ENCODE measurements around the gene CRHR2. TPM values are rescaled to one million over a fixed set of nuclear protein-coding genes. Genes with fewer than 3 reads are reported as not detected.

Gene CRHR2
- total RNA-seq, 1 experiment from 2014 or later: not detected

DNA sequence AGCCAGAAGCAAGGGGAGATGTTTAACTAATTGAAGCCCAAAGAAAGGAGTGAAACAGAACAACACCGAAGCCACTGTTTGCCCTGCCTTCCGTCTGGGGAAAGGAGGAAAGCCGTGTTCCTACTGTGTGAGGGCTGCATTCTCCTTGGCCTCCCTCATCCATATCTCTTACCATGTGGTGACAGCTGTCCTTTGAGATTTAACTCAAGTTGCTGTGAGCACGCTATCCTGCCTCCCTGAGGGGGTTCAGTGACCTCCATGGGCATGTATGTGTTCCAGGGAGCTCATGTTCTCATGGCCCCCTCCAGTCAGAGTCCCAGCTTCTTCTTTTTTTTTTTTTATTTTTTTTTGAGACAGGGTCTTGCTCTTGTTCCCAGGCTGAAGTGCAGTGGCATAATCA is 26.2 kb upstream of the CRHR2 start:
- in situ Hi-C loops (cut with HindIII; ENCODE audit: low pct_unique_long_range_greater_than_20kb, low sequenced_read_pairs): no loop called here
- DNase-seq (ENCODE audit: low read depth): no peak

DNA sequence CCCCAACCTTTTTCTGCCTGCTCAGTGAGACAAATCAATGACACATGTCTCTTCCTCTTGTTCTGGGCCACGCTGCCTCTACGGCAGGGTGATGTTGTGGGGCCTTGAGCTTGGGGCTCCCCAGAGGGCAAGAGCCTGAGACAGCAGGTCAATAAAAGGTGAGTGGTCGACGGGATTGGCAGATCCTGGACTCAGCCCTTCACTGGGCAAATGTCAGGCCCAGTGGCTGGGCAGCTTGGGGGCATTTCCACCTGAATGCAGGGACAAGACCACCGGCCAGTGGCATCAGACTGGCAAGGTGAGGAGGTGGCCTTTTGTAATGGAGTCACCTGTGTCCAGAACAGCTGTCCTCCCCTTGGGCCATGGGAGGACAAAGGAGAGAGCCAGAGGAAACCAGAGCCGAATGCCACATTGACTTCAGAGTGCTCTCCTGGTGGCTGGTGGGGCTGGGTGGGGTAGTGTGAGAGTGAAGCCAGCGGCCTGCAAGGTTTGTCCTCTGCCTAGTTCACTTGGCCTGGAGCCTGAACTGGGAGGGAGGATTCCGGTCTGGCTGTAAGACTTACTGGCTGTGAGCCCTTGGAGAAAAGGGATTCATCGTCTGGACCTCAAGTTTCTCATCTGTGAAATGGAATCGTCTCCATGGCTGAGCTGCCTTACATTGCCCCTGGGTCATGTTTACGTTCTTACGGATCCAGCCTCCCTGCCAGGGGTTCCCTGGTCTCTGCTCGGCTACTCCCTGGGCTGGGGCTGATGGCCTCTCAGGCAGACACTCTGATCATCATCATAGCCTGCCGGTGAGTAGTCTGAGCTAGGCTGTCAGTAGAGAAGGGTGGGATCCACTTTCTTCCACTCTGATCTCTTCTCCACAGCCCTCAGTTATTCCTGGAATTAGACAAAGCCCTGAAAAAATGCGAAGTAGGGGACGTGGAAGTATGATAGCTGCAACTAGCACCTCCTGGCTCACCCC is 25.4 kb upstream of the CRHR2 start:
- DNase-seq (ENCODE audit: low read depth): no peak
- in situ Hi-C loops (cut with HindIII; ENCODE audit: low pct_unique_long_range_greater_than_20kb, low sequenced_read_pairs): no loop called here

DNA sequence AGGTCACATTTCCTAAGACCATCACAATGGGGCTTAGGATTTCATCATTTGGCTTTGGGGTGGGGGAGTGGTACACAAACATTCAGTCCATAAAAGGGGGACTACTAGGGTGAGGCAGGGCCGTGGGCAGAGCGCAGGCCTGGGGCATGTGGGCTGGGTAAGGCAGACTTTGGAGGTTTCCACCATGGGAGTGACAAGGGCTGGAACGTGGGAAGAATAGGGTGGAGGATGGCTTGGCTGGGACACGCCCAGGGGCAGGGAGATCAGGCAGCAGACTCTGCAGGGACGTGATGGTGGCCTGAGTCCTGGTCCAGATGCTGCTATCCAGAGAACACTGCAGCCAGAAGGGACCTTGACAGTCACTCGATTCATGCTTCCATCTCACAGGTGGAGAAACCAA is 24.7 kb upstream of the CRHR2 start:
- no peak for DNase-seq (ENCODE audit: low read depth)
- in situ Hi-C loops (cut with HindIII; ENCODE audit: low pct_unique_long_range_greater_than_20kb, low sequenced_read_pairs): no loop called here

DNA sequence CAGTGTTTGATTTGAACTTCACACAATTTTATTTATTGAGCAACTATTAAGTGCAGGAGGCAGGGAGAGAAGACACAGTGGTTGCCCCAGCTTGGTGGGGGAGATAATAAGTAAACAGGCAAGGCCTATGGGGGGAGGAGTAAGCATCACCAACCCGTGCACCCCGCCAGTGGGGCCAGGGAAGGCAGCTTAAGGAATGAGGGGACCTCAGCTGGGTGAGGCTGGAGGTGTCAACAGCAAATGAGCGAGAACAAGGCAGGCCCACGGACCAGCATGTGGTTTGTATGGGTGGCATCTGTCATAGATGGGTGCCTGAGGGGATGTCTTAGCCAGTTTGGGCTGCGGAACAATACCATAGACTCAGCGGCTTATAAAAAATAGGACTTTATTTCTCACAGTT is 24.1 kb upstream of the CRHR2 start:
- no peak for DNase-seq (ENCODE audit: low read depth)
- in situ Hi-C loops (cut with HindIII; ENCODE audit: low pct_unique_long_range_greater_than_20kb, low sequenced_read_pairs): no loop called here

DNA sequence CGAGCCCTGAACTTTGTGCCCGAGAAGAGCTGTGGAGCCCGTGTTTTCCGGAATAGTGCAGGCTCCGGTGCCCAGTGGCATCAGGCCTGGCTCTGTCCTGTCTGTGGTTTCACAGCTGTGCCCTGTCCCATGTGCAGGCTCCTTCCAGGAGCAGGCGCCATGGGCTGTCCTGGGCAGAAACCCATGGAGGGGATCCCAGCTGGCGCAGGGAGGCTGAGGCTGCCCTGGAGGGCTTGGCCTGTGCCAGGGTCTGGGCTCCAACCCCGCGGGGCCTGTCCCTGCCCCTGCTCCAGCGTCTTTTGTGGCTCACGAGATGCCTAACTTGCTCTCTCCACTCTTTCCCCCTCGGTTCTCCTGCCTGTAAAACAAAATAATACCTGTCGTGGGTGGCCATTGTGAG is 23.3 kb upstream of the CRHR2 start:
- in situ Hi-C loops (cut with HindIII; ENCODE audit: low pct_unique_long_range_greater_than_20kb, low sequenced_read_pairs): no loop called here
- no peak for DNase-seq (ENCODE audit: low read depth)

DNA sequence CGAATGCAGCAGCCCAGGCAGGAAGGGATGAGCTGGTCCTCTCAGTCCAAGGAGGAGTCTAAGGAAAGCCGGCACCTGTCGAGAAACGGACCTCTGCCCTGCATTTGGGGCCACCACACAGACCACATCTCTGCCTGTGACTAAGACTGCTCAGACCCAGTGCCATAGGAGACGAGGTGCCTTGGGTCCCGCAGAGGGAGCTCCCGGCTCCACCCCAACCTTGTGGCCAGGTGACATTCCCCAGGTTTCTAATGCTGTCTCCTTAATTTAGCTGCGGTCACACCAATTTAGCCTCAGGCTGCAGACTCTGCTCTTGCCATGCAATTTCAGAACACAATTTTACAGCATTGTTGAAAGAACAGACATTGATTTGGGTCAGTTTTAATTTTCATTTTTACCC is 22.8 kb upstream of the CRHR2 start:
- in situ Hi-C loops (cut with HindIII; ENCODE audit: low pct_unique_long_range_greater_than_20kb, low sequenced_read_pairs): no loop called here
- DNase-seq (ENCODE audit: low read depth): no peak

DNA sequence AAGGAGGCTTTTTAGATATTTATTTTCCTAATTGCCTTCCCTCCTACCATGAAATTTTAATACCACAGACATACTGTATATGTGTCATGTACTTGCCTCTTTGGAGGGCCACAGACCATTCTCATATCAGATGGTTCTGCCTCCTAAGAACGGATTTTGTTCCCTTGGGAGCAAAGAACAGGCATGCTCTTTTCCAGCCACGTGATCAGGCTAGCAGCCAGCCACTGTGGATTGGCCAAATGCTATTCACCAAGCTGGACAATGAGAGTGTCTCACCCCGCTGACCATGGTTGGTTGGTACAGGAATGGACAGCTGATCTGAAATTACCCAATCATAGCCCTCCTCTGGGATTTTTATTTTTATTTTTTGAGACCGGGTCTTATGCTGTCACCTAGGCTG is 21.5 kb upstream of the CRHR2 start:
- in situ Hi-C loops (cut with HindIII; ENCODE audit: low pct_unique_long_range_greater_than_20kb, low sequenced_read_pairs): no loop called here

DNA sequence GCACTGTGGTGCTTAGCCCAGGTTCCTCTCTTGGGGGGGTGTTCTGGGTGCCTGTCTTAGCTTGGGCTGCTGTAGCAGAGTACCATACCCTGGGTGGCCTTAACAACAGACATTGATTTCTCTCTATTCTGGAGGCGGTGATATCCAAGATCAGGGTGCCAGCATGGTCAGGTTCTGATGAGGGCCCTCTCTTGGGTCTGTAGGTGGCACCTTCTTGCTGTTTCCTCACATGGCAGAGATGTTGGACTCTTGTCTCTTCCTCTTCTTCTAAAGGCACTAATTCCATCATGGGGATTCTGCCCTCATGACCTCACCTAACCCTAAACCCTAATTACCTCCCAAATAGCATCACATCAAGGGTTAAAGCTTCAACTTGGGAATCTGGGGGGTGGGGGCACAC is 19.9 kb upstream of the CRHR2 start:
- no peak for DNase-seq (ENCODE audit: low read depth)
- in situ Hi-C loops (cut with HindIII; ENCODE audit: low pct_unique_long_range_greater_than_20kb, low sequenced_read_pairs): no loop called here

More for the DNA sequence above, 21.5 kb upstream of the CRHR2 start:
- DNase-seq (ENCODE audit: low read depth): no peak

DNA sequence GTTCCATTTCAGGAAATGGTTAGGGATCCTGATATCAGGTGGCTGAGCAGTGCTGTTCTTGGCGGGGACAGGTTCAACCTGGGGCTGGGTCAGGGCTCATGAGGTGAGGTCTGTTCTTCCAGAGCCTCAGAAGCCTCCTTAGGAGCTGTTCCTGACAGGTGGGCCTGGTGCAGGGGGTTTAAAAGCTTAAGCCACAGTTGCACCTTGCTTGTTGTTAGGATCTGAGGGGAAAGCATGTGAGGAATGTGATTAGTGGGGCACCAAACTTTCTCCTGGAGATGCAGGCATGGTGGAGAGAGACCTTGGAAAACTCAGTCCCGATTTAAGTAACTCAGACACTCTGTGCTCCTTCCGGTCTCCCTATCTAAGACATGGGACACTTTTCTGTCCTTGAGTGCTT is 18.7 kb upstream of the CRHR2 start:
- no peak for DNase-seq (ENCODE audit: low read depth)
- in situ Hi-C loops (cut with HindIII; ENCODE audit: low pct_unique_long_range_greater_than_20kb, low sequenced_read_pairs): no loop called here

DNA sequence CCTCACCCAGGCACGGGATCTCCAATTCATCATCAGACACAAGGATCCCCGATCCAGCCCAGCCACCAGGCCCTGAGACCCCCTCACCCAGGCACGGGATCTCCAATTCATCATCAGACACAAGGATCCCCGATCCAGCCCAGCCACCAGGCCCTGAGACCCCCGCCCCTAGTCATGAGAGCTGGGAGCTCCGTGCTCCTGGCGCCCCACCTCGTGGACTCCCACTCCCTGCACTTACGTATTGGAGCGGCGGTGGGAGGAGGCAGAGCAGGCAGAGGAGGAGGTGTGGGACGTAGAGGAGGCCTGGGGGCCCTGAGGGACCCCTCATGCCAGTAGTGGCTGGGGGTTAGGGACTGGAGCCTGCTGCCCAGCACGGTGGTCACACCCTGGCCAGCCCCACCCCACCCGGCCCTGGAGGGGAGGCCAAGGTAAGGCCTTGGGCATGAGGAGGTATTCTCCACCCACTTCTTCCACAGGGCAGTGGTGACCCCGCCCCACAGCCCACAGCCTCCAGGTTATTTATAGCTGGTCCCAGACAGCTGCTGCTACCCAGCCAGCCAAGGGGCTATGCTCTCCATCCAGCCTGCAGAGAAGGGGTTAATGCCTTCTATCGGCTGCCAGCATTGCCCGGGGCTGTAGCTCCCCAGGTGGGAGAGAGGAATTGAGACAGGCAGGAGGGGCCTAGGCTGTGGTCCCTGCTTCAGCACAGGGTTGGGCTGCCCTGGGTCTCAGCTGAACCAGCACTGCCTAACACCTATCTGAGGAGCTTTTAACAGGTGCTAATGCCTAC is 17.6 kb upstream of the CRHR2 start:
- no peak for DNase-seq (ENCODE audit: low read depth)
- in situ Hi-C loops (cut with HindIII; ENCODE audit: low pct_unique_long_range_greater_than_20kb, low sequenced_read_pairs): no loop called here

DNA sequence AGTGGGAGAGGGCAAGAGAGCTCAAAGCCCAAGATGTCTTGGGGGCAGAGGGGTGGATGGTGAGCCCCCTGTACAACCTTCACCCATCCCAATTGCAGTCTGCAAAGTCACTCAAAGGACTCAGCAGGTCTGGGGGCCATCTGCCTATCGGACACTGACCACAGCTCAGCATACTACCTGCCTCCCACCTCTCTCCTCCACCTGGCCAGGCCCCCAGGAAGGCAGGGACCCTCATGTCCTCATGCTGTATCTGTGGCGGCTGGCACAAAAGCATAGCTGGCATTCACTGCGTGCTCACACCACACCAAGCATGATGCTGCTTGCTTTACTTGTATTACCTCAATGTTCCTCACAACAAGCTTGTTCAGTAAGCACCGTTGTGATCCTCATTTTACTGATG is 16.2 kb upstream of the CRHR2 start:
- DNase-seq (ENCODE audit: low read depth): no peak
- in situ Hi-C loops (cut with HindIII; ENCODE audit: low pct_unique_long_range_greater_than_20kb, low sequenced_read_pairs): no loop called here

DNA sequence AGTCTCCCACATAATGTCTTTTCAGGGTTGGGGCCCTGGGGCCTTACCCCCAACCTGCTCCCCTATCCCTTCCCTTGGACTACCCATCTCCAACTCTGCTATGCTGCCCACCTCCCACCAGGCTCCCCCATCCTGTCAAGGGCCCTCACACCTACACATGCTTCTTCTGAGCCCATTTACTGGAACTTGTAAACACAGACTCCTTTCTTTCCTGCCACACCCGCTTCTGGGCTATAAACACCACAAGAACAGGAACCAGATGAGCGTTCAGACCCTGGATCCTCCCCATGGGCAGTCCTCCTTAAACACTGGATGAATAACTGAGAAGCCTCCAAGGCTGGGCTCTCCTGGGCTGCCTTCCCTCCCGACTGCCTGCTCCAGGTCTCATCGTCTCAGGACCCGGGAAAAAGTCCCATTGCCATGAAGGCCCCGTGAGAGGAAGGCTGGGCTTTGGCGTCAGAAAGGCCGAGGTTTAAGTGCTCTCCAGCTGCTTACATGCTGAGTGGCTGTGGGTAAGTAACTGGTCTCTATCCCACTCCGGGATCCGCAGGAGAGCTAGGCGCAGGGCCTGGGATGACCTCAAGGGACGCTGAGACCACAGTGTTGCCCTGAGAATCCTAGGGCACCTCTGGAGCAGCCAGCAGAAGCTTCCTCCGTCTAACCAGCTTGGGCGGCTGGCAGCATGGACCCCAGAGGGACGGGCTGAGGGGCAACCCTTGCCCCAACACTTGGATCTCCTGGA is 15.6 kb upstream of the CRHR2 start:
- in situ Hi-C loops (cut with HindIII; ENCODE audit: low pct_unique_long_range_greater_than_20kb, low sequenced_read_pairs): no loop called here
- no peak for DNase-seq (ENCODE audit: low read depth)

DNA sequence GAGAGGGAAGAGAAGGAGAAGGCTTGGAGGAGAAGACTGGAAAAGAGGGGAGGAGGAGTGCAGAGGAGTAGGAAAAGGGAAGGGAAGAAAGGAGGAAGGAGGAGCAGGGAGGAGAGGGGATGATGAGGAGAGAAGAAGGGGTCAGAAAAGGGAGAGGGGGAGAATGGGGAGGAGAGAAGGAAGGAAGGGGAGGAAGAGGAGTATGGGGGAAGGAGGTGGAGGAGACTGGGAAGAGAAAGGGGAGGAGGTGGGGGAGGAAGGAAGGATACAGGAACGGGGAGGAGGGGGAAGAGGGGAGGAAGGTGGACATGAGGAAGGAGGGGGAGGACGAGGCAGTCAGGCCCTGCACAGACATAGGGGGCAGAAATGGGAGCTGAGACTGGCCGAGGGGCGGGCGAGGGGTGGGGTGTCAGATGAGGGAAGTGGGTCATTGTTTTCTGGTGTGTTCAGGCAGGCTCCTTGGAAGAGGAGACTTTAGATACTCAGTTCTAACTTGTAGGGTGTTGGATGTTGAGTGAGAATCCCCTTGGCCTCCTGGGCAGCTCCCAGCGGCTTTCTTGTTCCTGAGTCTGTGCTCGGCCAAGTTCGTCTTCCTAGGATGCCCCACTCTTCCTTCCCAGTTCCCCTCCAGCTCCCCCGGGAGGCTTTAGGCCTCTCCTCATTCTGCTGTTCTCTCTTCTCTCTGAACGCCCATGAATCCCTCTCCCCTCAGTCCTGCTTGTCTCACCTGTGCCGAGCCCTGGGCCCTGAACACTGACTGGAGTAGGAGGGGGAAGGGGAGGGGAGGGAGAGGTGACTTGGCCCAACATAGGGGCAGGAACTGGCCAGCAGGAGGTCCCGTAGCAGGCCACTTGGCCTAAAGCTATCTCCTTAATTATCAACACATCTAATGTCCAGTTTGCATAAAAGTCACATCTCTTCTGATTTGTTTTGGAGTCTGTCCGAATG is 12.8 kb upstream of the CRHR2 start:
- in situ Hi-C loops (cut with HindIII; ENCODE audit: low pct_unique_long_range_greater_than_20kb, low sequenced_read_pairs): no loop called here
- DNase-seq (ENCODE audit: low read depth): no peak

DNA sequence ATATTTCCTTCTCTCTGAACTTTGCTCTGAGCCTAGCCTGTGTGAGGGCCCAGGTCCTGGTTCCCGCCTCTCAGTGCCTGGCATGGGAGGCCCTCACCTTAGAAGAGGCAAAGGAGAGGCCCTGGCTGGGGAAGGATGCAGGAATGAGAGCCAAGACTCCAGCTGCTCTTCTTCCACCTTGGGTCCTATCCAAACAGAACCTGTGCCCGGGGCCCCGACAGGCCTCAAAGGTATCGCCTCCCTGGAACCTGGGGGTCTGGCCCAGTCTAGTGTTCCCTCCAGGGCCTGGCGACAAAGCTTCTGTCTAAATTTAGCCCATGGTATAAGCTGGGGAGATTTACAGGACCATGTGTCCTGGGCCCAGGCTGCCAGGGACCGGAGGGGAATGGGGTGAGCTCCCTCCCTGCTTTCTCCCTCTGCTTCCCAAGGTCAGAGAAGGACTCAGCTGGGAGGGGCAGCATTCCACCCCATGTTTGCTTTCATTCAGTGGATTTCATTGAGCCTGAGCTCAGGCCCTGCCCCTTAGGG is 12.0 kb upstream of the CRHR2 start:
- in situ Hi-C loops (cut with HindIII; ENCODE audit: low pct_unique_long_range_greater_than_20kb, low sequenced_read_pairs): no loop called here
- no peak for DNase-seq (ENCODE audit: low read depth)

DNA sequence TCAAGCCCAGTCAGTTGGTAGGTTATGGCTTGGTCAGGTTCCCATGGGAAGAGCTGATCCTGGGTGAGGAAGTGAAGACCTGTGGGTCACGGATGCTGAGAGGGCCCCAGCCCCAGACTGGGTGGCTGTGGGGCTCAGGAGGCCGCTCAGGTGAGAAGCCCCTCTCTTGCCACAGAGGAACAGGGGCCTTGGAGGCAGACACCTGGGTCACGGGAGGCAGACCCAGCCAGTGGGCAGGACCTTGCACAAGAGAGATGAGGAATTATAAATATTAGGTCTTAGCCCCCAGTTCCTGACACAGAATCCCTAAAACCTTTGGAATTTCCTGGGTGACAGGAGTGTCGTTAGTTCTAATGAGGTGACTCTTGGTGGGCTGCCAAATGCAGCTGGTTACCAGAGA is 10.6 kb upstream of the CRHR2 start:
- DNase-seq (ENCODE audit: low read depth): no peak
- in situ Hi-C loops (cut with HindIII; ENCODE audit: low pct_unique_long_range_greater_than_20kb, low sequenced_read_pairs): no loop called here

DNA sequence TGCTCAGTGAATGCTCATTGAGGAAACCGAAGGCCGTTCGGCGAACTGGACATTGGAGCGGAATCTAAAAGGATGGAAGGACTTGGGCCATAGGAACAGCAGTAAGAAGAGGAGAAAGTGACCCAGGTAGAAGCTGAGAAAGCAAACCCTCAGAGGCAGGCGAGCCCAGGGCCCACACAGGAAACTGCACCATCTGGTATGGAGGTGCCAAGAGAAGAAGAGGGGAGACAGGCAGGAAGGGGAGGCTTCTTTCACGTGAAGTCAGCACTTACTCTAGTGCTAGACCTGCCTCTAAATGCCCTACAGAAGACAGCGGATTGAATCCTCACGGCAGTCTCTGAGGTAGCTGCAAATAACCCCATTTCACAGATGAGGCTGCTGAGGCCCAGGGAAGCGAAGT is 10.2 kb upstream of the CRHR2 start:
- DNase-seq (ENCODE audit: low read depth): no peak
- in situ Hi-C loops (cut with HindIII; ENCODE audit: low pct_unique_long_range_greater_than_20kb, low sequenced_read_pairs): no loop called here

DNA sequence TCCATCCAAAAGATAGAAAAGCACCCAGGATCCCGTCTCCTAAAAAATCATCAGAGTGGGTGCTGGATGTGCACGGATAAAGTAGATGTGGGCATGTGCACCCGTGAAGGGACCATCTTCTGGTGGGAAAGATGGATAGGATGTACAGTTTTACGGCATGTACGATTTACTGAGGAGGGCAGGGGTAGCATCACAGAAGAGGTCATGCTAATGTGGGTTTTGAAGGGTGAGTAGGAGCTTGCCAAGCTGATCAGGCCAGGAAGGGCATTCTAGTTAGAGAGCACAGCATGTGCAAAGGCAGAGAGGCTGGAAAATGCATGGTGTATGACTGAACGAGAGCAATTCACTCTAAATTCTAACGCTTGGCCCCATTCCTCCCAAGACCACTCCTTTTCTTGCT is 7.8 kb upstream of the CRHR2 start:
- DNase-seq (ENCODE audit: low read depth): no peak
- in situ Hi-C loops (cut with HindIII; ENCODE audit: low pct_unique_long_range_greater_than_20kb, low sequenced_read_pairs): no loop called here

Measured in Caki2 (cell line).